Body of pancreas (tissue), 4 donors: ENCODE measurements around the gene BDKRB2. TPM values are rescaled to one million over a fixed set of nuclear protein-coding genes. Genes with fewer than 3 reads are reported as not detected.

Source experiments
- ATAC-seq: fragments of 150-250 bp; one replicate; pipeline ENCODE4 v1.9.1; 2016
- DNase-seq, 4 donors: peaks; one replicate each; pipeline ENCODE4 v3.0.0-alpha.2; 2019
- H3K27ac ChIP-seq, 4 donors: fragments of 200-600 bp; sonication (generic); 1 replicate in 3 of 4; 2 replicates in 1 of 4; pipeline versions ENCODE4 v1.5.1 to v1.6.1; 2016 to 2019; ENCODE audit warnings: mild to moderate bottlenecking in 1 of 4, mixed read lengths in 1 of 4, moderate library complexity in 1 of 4
- H3K27me3 ChIP-seq, 2 donors: fragments of 200-600 bp; sonication (generic); one replicate each; pipeline ENCODE4 v1.6.0; 2016; ENCODE audit warnings: mild to moderate bottlenecking in 1 of 2
- H3K36me3 ChIP-seq, 2 donors: fragments of 200-600 bp; sonication (generic); replicated peaks in 1 of 2; 2 replicates each; pipeline ENCODE4 v1.5.1; 2016; ENCODE audit warnings: low read depth in 2 of 2; ENCODE audit not compliant: insufficient read depth in 1 of 2
- H3K4me1 ChIP-seq: fragments of 200-600 bp; sonication (generic); one replicate; pipeline ENCODE4 v1.6.0; 2016
- H3K4me3 ChIP-seq, 2 donors: fragments of 200-600 bp; sonication (generic); 1 replicate in 1 of 2; 2 replicates in 1 of 2; pipeline ENCODE4 v1.5.1; 2016 to 2019
- H3K9me3 ChIP-seq, 3 donors: fragments of 200-600 bp; sonication (generic); 1 replicate in 2 of 3; 2 replicates in 1 of 3; pipeline ENCODE4 v1.5.1; 2016
- CTCF ChIP-seq, 7 experiments: fragments of 450-650 bp in 4 of 7; fragments of 200-600 bp in 3 of 7; sonication (generic) in 3 of 7; IDR thresholded peaks; one replicate each; pipeline ENCODE4 v1.5.1; 2016 to 2019; ENCODE audit warnings: antibody characterized with exemption in 7 of 7
- POLR2A ChIP-seq, 3 donors: fragments of 450-650 bp; IDR thresholded peaks; one replicate each; pipeline ENCODE4 v1.6.1; 2016; ENCODE audit warnings: antibody characterized with exemption in 3 of 3, mild to moderate bottlenecking in 2 of 3
- WGBS, 2 donors: methylation state at CpG; one replicate each; pipeline ENCODE4 v1.1.5; 2017; 5-methylcytosine and 5-hydroxymethylcytosine counted together
- intact Hi-C: fragments of 100-400 bp; cut with DNase I; formaldehyde crosslinking; loops from one replicate; pipeline ENCODE4 v1.15.1; 2023
- total RNA-seq, 2 donors: library from RNA; depleted of rRNA; stranded (reverse); fragments of >200 nt; gene quantifications; one replicate each; pipeline ENCODE4 v1.1.0, GENCODE V29; 2016

The BDKRB2 gene
- total RNA-seq, 2 donors from 2014 or later: 9.6 to 11.4 TPM

- Histone ChIP-seq H3K27me3 (no peaks in the 10 kb centered on the region), H3K4me1 (peaks cover 13% of the 10 kb centered on the region), H3K4me3 (no peak overlapping the region), H3K27ac (no peak overlapping the region), H3K9me3 (no peaks in the 10 kb centered on the region), H3K36me3 (no peaks in the 10 kb centered on the region)
- intact Hi-C loops: no loop called here
- no peak for ATAC-seq
- TF ChIP-seq CTCF (IDR thresholded peaks at IDR 0.05) (no peak), POLR2A (IDR thresholded peaks at IDR 0.05) (no peak)
- 44 to 54% methylated on average over 4 of the region's 4 CpGs for WGBS, 2 donors
- no peak for DNase-seq
Measured at GRCh38 chr14:96281486-96281885, 76.8 kb downstream of the BDKRB2 start.

GRCh38 chr14:96284008-96284407, 79.4 kb downstream of the BDKRB2 start:
- no peak for TF ChIP-seq POLR2A (IDR thresholded peaks at IDR 0.05)
- no peak for TF ChIP-seq CTCF (IDR thresholded peaks at IDR 0.05)
- Histone ChIP-seq H3K4me1 (peaks cover 13% of the 10 kb centered on the region), H3K27ac (peak overlapping the region in 3 of 4 donors; percentile 49 to 74 (median 57)), H3K4me3 (no peak overlapping the region), H3K36me3 (peaks cover 0 to 3% of the 10 kb centered on the region in 2 donors), H3K9me3 (no peaks in the 10 kb centered on the region), H3K27me3 (no peaks in the 10 kb centered on the region)
- WGBS, 2 donors: 66 to 73% methylated on average over 9 of the region's 9 CpGs
- ATAC-seq (peak; percentile 51), DNase-seq (no peak)
- intact Hi-C loops: no loop called here

GRCh38 chr14:96284430-96284829, 79.8 kb downstream of the BDKRB2 start:
- WGBS, 2 donors: 17% methylated on average over 1 of the region's 1 CpG
- Histone ChIP-seq H3K27ac (peak overlapping the region in 3 of 4 donors; percentile 49 to 74 (median 57)), H3K4me3 (no peak overlapping the region), H3K4me1 (peaks cover 13% of the 10 kb centered on the region), H3K9me3 (no peaks in the 10 kb centered on the region), H3K27me3 (no peaks in the 10 kb centered on the region), H3K36me3 (peaks cover 0 to 7% of the 10 kb centered on the region in 2 donors)
- ATAC-seq (peak; percentile 68), DNase-seq (no peak)
- intact Hi-C loops: no loop called here
- TF ChIP-seq POLR2A (IDR thresholded peaks at IDR 0.05) (no peak), CTCF (IDR thresholded peaks at IDR 0.05) (peak in 5 of 7 experiments; percentile 26 to 46 (median 32))

- Histone ChIP-seq H3K9me3 (no peaks in the 10 kb centered on the region), H3K27ac (peak overlapping the region; percentile 19 to 74 (median 61)), H3K36me3 (peaks cover 0 to 12% of the 10 kb centered on the region in 2 donors), H3K4me1 (peaks cover 13% of the 10 kb centered on the region), H3K27me3 (no peaks in the 10 kb centered on the region), H3K4me3 (no peak overlapping the region)
- ATAC-seq: peak; percentile 31
- intact Hi-C loops: no loop called here
- peak in 1 of 4 donors; percentile 35 for DNase-seq
- TF ChIP-seq CTCF (IDR thresholded peaks at IDR 0.05) (no peak), POLR2A (IDR thresholded peaks at IDR 0.05) (peak in 2 of 3 donors; percentile 28 to 32)
- 54 to 59% methylated on average over 13 to 17 of the region's 17 CpGs for WGBS, 2 donors
Measured at GRCh38 chr14:96285667-96286066, 81.0 kb downstream of the BDKRB2 start.

GRCh38 chr14:96286251-96286650, 81.6 kb downstream of the BDKRB2 start:
- no peak for ATAC-seq
- Histone ChIP-seq H3K36me3 (peaks cover 0 to 17% of the 10 kb centered on the region in 2 donors), H3K27me3 (no peaks in the 10 kb centered on the region), H3K27ac (peak overlapping the region; percentile 19 to 74 (median 61)), H3K4me3 (no peak overlapping the region), H3K9me3 (no peaks in the 10 kb centered on the region), H3K4me1 (peaks cover 13% of the 10 kb centered on the region)
- WGBS, 2 donors: 39 to 57% methylated on average over 1 of the region's 1 CpG
- no peak for DNase-seq
- intact Hi-C loops: no loop called here
- TF ChIP-seq POLR2A (IDR thresholded peaks at IDR 0.05) (no peak), CTCF (IDR thresholded peaks at IDR 0.05) (no peak)
